NCI-H774 (cell line): ENCODE measurements around the gene RASSF6.
"Not testable (repeated sequence)": the region's sequence is repeated elsewhere in the genome, so short reads cannot be mapped to it uniquely, and the experiment has no call there.

Experiments
- DNase-seq: peaks from one replicate; lab custom pipeline; 2025; lab: John Stamatoyannopoulos, UW

Gene RASSF6

DNA sequence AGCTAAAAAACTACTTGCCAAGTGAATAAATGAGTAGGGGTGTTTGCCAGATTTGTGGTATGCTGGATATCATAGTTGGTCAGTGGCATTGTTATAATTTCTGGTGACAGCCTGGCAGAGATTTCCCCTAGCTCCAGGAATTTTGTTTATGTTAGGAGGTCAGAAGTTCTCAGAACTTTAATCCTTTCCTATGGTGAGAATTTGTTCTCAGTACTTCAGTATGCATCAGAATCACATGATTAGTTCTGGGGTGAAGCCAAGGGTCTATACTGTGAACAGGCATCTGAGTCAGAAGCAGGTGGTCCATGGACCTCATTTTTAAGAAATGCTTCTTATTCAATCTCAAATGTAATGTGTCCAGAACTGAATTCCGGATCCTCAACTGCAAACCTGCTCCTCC lies 10.5 kb downstream of the RASSF6 start:
- DNase-seq = no peak

DNA sequence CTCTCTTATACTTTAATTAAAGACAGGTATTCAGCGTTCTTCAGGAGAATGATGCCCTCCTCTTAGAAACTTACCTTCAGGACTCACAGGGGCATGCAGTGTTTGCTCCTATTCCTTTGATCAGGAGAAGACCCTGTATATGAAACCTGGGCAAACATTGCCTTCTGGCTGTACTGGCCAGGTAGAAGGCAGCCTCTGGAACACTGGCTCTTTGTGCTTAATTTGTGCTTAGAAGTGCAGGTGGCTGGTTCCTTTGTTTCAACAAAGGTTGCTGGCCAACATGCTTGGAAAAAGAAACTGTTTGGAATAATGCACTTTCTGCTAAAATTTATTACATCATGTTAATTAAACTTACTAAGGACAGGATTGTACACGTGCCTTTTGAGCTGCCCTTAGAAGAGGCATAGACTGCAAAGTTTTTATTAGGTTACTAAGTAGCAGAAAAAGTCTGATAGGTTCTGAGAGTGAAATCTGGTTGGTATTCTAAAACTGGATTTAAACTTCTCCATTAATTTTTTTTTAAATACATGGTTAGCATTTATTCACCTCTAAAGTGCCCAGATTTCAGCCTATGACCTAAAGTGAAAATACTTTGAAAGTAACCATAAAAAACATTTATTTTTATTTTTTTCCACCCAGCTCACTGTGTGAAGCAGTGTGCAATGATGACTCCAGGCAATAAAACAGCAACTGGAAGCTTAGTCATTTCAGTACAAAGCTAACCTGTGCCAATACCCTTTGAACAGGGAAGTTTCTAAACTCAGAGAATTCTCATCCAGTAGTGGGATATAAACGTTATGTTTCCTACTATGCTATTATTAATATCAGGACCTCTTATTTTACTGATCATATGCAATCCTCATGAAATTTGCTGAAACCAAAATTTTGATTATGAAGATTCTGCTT lies 11.3 kb downstream of the RASSF6 start:
- DNase-seq = peak; percentile 52

DNA sequence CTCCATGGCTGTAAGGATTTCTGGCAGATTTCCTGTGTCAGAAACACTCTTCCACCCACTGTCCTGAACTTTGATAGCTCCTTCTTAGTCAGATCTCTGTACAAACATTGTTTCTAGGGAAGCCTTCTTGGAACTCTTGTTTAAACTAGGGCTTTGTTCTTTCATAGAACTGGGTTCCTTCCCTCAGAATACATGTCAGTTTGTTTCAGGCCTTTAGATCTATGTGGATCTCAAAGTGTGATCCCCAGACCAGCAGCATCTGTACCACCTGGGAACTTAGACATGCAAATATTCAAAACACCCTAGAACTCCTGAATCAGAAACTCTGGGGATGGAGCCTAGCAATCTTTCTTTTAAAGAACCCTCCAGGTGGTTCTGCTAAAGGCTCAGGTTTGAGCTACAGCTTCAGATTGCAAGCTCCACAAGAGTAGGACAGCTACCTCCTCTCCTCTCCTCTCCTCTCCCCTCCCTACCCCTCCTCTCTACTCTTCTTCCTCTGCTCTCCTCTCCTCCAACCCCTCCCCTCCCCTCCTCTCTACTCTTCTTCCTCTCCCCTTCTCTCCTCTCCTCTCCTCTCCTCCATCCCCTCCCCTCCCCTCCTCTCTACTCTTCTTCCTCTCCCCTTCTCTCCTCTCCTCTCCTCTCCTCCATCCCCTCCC lies 12.7 kb downstream of the RASSF6 start:
- DNase-seq = no peak

DNA sequence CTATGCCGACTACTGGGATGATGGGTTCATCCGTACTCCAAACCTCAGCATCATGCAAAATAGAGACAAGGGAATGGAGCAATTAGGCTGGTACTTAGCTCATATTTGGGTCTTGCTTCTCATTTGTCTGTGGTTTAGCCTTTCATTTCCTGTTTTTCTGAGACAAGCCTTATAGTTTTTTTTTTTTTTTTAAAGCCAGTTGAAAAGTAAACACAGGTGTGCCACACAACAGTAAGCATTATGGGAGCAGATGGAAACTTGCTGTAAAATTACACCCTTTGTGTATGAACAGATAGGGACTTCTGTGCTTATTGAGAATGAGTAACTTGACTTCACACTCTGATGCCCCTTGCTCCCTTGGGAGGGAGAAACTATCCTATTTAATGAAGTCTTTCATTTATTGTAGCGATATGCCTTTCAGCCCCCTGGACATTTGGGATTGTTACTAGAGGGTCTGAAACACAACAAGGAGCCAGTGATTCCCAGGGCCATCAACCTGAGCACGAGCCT lies 13.7 kb downstream of the RASSF6 start:
- peak; percentile 61 for DNase-seq

DNA sequence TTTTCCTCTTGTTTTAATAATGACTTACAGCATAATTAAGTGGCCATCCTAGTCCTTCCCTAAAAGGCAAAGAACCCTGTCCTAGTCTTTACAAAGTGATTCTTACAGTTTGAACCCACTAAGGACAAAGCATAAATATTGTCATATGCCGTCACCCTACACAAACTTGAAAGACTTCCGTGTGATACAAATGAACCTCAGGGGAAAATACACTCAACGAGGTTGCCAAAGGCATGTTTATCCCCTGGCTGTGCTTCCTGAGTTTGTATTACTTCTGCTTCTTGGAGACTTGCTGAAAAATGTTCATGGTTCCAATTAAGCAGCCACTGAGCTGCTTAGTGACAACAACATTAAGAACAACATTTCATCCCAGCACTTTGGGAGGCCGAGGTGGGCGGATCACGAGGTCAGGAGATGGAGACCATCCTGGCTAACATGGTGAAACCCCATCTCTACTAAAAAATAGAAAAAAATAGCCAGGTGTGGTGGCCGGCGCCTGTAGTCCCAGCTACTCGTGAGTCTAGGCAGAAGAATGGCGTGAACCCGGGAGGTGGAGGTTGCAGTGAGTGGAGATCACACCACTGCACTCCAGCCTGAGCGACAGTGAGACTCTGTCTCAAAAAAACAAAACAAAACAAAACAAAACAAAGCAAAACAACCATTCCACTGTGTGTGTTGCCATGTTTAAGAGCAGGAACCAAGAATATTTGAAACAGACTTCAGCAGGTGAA lies 16.2 kb downstream of the RASSF6 start:
- no peak for DNase-seq

DNA sequence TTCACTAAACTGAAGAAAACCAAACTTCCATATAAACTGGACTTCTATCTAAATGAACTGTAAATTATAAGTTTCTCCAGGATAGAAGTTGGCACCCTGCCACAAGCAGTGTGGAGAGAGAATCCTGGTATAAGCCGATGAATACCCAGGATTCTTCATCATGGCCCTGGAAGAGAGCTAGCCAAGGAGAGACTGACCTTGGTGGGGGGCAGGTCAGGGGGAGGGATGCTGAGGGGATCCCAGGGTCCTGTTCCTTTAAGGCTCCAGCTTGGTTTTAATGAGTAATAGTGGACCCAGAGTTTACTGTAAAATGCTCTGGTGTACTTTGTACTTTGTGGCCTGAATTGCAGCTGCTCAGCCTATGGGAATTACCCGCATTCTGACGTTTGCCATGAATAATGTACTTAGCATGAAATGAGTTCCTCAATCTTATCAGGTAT lies 16.9 kb downstream of the RASSF6 start:
- no peak for DNase-seq

DNA sequence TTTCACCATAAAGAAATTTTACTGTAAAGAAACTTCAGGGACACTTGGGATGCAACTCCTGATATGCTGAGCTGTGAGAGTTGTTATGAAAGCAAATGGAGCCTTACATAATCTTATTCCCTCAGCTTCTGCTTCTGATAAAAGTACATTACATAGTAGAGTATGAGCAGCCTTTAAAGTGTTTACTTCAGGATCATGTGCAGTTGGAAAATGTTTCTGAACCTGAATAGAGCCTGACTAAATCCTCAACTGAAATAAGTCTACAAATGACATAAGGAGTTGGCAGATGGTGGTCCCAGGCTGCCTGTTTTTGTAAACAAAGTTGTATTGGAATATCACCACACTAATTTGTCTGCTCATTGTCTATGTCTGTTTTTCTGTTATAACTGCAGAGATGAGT lies 19.3 kb downstream of the RASSF6 start:
- no peak for DNase-seq

DNA sequence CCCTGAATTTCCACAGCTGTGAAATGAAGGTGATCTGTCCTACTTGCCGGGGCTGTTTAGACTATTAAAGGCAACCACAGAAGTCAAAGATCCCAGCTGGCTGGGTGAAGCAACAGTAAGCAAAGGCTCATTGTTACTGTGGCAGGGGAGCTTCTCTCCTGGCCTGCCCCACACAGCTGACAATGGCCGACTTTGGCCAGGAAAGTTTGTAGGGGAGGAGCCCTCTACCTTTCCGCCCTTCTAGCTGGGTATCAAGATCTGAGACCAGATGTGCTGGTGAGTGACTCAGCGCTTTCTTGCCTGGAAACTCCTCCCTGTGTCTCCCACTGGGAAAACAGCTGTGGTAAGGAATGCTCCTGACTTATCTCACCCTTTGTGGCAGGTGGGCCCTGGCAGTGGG lies 21.1 kb downstream of the RASSF6 start:
- no peak for DNase-seq

DNA sequence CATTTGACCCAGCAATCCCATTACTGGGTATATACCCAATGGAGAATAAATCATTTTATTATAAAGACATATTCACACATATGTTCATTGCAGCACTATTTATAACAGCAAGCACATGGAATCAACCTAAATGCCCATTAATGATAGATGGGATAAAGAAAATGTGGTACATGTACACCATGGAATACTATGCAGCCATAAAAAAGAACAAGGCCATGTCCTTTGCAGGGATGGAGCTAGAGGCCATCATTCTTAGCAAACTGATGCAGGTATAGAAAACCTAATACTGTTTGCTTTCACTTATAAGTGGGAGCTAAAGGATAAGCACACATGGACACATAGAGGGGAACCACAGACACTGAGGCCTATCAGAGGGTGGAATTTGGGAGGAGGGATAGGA lies 22.6 kb downstream of the RASSF6 start:
- no peak for DNase-seq

DNA sequence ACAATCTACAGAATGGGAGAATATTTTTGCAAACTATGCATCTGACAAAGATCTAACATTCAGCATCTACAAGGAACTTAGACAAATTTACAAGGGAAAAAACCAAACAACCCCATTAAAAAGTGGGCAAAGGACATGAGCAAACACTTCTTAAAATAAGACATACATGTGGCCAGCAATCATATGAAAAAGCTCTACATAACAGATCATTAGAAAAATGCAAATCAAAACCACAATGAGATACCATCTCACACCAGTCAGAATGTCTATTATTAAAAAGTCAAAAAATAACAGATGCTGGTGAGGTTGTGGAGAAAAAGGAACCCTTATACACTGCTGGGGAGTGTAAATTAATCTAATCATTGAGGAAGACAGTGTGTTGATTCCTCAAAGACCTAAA lies 23.1 kb downstream of the RASSF6 start:
- not testable (repeated sequence) for DNase-seq

DNA sequence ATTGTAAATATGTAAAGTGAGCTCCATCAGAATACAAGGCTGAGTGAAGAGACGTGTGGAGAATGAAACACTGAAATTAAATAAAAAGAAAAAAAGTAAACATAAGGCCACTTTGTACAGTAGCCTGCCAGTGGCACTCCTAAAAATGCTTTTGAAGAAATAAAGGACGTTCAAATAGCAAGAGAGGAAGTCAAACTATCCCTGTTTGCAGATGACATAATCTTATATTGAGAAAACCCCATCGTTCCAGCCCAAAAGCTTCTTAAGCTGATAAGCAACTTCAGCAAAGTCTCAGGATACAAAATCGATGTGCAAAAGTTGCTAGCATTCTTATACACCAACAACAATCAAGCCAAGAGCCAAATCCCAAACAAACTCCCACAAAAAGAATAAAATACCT lies 24.2 kb downstream of the RASSF6 start:
- DNase-seq = no peak

DNA sequence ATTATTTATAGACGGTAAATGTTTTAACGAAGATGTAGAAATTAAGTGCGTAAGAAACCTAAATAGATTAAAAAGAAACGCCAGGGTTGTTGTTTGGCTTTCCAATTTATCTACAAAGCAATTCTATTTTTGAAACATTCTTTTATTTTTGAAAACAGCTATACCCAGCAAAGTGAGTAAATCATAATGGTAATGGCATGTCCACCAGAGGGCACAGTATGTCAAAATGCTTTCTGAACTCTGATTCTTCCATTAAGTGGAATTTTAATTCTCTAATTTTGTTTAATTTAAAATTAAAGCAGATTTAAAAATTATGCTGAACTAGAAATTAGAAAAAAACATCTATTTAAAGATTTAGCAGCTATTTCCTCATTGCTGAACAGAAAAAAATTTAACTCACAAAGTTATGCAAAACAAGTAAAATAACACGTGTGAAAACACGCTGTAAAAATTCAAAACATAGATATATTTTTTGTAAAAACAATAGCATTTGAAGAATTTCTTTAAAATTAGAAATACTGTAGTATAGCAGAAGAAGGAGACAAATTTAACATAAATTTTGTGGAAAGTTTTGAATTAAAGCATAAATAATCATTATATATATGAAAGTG lies 26.5 kb downstream of the RASSF6 start:
- DNase-seq = no peak

DNA sequence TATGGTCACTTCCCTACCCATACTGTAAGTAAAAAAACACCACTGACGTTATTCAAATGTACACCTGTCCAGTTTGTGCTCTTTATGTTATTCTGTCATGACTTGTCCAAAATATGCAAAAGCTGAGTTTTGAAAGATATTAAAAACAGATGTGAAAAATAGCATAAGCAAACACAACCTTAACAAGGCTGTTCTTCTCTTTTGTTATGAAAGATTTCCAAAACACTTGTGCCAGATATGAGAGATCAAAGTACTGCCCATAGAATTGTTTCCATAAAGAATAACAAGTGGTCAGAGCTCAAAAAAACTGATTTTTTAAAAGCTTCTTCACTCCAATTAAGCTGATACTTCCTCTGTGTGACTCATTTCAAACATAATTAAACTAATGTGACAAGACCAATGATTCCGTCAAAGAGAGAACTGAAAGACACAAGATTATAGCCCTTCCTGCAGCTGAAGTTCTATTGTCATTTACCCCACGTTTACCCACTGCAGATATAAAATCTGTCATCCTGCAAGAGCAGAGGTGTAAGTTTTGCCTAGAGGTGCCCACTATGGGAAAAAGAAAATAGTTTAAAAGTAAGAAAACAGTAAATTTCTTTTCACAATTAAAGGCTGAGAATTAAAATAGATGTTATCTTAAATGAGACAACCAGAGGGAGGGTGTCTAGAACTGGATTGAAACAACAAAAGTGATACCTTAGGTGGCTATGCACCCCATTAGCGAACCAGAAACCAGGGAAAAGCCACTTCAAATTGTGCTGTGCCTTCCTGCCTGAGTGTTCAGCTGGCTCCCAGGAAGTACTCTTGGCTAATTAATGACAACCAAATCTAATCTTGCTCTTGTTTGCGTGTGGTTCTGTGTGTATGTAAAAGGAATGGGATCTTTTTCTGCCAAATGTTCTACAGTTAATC lies 30.1 kb downstream of the RASSF6 start:
- peak; percentile 74 for DNase-seq

DNA sequence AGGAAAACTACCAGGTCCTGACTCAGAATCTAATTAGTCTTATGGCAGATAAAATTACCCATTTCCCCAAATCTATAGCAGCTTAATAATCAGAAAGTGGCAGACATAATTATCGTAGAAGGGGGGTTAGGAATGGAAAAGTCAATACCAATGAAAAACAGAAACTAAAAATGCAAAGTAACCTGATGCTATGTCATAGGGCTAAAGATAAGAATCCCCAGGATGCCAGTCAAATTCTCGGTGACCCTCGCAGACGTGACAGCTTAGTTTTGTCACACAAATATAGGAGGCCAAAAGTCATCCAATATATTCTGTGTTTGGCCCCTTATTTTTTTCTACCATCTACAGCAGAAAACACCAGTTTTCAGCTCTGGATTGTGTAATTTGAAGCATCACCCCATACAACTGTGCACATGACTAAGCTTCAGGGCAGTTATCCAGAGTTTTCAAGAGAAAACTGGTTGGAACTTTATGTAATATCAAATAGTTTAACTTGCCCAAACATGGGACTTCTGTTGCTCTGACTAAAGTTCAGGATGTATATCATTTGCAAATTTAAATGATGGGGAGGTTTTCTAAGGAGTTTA lies 30.9 kb downstream of the RASSF6 start:
- no peak for DNase-seq

DNA sequence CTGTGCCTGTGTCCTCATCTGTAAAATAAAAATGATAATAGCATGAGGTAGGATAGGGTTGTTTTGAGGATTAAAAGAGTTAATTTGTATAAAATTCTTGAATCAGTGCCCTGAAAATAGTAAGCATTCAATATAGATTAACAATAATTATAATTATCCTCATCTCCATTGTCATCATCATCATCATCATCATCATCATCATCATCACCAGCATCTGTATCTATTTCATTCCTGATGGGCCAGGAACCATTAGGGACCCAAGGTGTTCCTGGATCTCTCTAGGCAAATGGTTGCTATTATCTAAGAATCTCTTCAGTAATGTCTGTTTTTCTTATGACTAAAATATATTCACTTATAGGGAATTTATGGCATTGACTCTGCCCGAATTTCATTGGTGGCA lies 31.6 kb downstream of the RASSF6 start:
- no peak for DNase-seq

DNA sequence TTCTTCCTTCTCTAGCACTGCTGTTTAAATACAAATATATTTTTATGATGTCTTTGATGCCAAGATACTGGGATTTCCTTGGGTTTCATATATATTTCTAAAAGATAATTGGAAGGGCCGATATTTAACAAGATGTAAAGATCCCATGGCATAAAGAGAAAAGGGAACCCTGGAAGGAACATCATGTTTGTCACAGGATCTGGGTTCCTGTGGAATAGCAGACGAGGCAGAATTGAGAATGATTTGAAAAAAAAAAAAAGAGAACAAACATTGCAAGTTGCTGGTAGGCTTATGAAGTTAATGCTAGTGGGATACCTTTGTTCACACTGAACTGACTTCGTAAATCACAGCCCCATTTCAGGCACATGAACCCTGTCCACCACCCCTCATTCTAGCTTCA lies 33.6 kb downstream of the RASSF6 start:
- no peak for DNase-seq

DNA sequence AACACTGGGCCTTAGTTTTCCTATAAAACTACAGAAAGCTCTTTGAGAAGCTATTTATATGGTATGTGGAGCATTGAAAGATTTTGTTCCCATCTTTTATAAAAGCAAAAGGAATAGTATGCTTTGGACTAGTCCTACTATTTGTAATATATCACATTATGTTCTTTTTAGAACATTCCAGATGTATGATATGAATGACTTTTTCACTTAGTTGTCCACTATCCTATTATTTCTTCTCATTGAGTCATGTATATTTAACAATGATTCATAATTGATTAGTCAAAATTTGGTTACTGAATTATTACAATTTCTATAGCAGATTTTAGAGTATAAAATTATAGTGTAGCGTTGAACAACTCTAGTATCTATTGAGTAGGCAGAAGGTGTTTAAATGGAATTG lies 34.2 kb downstream of the RASSF6 start:
- DNase-seq = no peak

DNA sequence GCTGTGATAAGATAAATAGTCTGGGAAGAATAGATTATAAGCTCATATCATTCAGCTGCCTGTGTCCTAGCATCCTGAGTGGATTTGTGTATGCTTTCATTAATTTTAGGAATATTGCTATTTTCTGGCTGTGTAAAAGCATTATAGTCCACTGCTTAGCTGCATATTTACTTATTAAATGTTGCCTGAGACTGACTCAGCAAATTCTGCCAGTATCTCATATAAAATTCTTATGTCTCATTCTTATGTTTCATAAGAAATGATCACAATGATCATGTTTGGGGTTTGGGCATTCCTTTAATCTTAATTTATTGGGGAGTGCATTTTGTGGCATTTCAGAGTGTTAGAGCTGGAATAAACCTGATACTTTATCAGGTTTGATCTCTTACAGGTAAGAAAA lies 34.9 kb downstream of the RASSF6 start:
- DNase-seq = no peak

DNA sequence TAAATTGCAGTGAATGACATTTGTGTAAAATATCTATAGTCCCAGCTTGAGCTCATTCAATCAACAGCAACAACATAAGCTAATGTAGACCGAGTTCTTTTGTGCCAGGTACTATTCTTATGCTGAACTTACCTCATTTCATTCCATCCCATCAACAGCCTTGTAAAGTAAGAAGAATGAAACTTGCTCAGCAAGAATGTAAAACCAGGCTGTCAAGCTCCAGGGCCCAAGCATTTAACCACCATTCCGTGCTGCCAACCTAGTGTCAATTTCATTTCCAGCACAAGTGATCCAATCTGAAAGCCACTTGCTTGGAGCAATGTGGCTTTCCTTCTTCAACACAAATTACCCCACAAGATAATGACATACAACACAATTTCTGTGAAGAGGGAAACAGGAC lies 36.6 kb downstream of the RASSF6 start:
- no peak for DNase-seq

DNA sequence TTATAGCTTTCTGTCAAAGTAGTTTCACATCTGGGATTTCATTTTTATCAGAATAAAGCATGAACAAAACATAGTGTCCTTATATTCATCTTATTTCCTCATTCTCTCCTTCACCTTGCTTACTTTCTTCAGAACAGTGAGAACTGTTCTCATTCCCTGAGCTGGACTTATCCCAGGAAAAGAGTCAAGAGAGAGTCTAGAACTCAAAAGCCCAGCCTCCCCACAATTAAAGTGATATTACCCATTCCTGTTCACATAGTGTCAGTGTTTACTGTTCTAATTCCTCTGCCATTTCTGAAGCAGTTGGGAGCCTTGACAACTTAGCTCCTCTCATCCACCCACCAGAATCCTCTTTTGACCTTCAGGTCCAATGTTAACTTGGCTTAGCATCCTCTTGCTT lies 42.9 kb downstream of the RASSF6 start:
- no peak for DNase-seq

DNA sequence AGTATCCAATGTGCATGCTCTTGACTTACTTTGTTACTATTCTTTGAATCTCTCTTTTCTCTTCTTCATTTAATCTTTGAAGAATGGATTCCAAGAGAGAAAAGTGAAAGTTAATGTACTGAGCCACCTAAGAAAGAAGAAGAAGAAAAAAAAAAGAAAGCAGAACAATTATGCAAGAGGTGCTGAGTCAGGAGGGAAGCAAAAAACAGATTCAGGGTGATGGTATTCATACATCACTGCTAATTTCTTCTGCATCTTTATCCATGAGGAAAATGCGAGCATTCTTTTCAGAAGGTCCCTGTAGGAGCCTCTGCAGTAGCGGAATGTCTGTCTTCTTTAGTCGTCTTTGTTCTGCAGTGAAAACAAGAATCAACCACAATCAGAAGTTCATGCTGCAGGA lies 43.9 kb downstream of the RASSF6 start:
- DNase-seq = no peak
